Islet of Langerhans (tissue), 1 donor: ENCODE results near the gene ITIH3.
"Not testable (repeated sequence)": the region's sequence is repeated elsewhere in the genome, so short reads cannot be mapped to it uniquely, and the experiment has no call there.

Experiments used
- FAIRE-seq: peaks from one replicate; lab custom pipeline; 2011; peaks lifted over from hg19 to GRCh38; lab: Jason Lieb, UNC

Gene ITIH3, protein sequence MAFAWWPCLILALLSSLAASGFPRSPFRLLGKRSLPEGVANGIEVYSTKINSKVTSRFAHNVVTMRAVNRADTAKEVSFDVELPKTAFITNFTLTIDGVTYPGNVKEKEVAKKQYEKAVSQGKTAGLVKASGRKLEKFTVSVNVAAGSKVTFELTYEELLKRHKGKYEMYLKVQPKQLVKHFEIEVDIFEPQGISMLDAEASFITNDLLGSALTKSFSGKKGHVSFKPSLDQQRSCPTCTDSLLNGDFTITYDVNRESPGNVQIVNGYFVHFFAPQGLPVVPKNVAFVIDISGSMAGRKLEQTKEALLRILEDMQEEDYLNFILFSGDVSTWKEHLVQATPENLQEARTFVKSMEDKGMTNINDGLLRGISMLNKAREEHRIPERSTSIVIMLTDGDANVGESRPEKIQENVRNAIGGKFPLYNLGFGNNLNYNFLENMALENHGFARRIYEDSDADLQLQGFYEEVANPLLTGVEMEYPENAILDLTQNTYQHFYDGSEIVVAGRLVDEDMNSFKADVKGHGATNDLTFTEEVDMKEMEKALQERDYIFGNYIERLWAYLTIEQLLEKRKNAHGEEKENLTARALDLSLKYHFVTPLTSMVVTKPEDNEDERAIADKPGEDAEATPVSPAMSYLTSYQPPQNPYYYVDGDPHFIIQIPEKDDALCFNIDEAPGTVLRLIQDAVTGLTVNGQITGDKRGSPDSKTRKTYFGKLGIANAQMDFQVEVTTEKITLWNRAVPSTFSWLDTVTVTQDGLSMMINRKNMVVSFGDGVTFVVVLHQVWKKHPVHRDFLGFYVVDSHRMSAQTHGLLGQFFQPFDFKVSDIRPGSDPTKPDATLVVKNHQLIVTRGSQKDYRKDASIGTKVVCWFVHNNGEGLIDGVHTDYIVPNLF

DNA sequence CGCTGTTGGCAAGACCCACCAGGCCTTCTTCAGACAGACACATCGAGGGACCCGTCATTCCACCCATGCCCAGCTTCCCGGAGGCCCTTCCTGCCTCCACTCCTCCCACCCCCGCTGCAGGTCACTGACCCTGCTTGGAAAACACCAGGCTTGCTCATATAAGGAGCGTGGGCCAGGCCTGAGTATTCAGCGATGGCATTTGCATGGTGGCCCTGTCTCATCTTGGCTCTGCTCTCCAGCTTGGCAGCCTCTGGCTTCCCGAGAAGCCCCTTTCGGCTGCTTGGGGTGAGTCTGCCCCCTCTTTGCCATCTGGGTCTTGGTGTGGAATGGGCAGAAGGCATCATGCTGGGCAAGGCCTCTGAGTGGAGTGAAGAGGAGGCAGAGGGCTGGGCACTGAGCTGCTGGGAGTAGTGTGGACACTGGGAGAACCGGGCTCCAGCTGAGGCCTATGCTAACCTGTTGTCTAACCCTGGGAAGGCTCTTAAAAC lies at the start of gene ITIH3:
Gene ITIH3, plus strand, starts transcription at position 185 of the 488 bp plus-strand sequence. Its CDS starts 8 bp downstream, at position 193.
- no peak for FAIRE-seq

DNA sequence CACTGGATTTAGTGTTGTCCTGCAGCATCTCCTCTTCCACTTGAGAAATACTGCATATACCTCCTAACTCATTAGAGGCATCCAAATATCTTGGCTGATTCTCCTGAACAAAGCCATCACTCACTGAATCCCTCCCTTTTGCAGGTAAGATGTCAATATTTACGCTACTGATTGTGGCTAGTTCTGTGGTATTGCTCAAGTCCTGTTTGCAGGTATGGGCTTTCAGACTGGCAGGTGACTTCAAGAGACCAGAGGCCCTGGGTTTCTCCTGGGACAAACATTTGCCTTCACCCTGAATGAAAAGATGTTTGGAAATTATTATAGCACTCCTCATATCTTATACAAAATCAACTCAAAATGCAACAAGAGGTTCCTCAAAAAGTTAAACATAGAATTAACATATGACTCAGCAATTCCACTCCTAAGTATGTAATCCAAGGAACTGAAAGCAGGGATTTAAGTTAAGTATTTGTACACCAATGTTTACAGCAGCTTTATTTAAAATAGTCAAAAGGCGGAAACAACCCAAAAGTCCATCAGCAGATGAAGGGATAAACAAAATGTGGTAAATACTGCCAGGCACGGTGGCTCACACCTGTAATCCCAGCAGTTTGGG lies 42.4 kb upstream of the ITIH3 start:
- FAIRE-seq = no peak

DNA sequence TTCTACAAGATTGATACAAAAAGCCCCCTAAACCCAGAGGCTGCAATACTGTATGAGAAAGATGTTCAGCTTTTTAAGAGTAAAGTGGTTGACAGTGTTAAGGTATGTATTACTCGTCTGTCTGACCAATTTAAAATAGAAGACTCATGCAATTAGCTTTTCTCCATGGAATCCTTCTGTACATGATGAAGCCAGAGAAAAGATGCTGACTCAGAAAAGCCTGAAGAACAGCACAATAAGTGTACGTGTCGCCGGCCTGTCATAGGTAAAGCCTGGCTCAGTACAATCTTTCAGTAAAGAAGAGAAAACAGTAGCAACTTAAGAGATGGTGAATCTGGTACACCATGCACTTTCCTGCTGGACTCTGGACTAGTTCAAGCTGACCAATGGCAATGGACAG lies 40.2 kb upstream of the ITIH3 start:
- FAIRE-seq = no peak

DNA sequence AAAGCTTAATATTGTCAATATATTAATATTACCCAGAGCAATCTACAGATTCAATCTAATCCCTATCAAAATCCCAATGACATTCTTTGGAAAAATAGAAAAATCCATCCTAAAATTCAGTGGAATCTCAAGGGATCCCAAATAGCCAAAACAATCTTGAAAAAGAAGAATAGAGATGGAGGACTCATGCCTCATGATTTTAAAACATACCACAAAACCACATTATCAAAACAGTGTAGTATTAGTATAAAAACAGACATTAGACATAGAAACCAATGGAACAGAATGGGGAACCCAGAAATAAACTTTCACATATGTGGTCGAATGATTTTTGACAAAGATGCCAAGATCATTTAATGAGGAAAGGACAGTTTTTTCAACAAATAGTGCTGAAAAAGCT lies 38.5 kb upstream of the ITIH3 start:
- no peak for FAIRE-seq

DNA sequence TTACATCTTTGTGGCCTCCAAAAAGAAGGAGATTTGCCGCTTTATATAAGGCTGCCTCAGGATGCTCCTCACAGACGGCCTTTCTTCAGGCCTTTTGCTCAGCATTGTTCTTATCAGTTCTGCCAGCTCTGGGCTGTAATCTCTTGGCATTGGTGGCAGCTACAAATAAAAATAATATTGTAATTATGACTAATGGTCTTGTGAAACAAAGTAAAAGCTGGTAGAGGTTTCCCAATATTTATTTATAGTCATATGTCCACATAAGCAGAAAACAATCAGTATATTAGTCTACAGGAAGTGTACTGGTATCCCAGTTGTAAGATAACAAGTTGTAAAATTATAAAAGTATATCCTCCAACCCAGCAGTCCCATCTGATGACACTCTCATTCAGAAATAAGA lies 31.1 kb upstream of the ITIH3 start:
- no peak for FAIRE-seq

DNA sequence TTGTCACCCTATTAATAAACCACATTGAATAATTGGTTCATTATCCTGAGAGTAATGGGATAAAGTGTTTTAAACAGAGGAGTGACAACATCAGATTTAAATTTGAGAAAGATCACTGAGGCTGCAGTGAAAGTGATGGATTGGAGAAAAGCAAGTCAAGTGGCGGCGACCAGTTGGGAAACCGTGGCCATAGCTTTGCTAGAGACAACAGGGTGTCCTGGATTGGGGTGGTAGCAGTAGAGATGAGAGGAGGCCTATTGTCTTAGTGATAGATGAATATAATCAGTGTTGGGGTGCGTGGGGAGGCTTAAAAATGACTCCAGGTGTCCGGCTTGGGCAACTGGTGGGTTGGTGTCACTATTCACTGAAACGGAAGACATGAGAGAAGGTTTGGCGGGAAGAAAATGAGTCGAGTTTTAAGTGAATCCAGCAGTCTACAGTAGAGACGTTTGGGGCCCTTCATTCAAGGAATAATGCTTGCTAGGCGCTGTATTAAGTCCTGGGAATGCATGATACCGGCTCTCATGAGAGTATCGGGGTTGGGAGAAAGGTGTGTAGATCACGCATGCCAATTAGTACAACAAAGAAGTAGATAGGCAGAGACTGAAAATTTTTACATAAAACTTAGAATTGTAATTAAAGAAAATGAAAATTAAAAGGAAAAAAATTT lies 24.7 kb upstream of the ITIH3 start:
- FAIRE-seq = no peak

DNA sequence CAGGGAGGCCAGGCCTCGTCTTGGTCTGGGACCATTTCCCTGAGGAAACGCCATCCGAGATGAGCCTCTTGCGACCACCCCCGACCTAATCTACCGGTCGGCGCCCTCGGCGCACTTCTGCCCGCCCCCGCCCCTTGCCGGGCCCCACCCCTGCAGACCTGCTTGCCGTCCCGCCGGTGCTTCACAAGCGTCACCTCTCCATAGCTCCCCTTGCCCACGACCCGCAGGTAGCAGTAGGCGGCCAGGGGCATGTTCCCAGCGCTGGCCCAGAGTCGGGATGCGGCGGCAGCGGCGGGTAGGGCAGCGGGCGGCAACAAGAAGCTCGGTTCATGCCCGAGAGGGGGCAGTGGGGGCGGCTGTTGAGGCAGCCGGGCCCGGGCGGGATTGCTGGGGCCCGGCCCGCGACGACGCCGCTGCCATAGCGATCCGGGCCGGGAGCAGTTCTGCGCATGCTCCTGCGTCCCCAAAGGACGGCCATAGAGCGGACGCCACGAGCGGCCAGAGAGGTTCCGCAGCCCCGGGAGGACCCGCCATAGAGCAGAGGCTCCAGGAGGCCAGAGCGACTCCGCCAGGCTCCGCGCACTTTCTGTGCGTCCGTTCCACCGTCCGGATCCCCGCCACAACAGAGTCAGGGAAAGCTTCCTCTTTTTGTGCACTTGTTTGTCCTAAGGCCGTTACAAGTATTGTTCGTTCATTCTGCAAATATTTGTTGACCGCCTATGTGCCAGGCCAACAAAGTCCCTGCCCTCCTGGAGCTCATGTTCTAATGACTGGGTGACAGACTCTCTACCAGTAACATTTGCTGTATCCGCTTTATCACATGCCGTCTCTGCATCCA lies 23.9 kb upstream of the ITIH3 start, which contains the start of gene NEK4:
Gene NEK4, minus strand, starts transcription at position 445 of the 838 bp plus-strand sequence. Its CDS starts 194 bp downstream, at position 251.
- no peak for FAIRE-seq

DNA sequence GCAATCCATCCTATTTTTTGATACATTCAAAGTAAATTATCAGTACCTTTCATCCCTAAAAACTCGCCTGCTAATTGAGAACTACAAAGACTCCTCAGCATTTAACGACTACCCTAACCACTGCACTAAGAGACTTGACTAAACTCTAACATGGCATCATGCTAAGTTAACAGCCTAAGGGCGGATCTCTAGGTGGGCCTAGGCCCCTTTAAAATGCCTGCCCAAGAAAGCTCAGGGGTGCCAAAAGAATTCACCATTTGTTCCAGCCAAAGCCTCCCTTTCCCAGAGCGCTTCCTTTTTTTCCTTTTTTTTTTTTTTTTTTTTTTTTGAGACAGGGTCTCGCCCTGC lies 23.3 kb upstream of the ITIH3 start:
- FAIRE-seq = no peak

DNA sequence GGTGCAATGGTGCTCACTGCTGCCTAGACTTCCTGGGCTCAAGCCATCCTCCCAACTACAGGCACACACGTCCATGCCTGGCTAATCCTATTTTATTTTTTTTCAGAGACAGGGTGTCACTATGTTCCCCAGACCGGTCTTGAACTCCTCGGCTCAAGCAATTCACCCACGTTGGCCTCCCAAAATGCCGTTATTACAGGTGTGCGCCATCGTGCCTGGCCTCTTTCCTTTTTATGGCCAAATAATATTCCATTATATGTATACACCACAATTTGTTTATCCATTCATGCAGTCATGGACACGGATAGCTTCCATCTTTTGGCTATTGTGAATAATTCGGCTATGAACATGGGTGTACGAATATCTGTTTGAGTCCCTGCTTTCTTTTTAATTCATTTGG lies 22.9 kb upstream of the ITIH3 start:
- FAIRE-seq = no peak

DNA sequence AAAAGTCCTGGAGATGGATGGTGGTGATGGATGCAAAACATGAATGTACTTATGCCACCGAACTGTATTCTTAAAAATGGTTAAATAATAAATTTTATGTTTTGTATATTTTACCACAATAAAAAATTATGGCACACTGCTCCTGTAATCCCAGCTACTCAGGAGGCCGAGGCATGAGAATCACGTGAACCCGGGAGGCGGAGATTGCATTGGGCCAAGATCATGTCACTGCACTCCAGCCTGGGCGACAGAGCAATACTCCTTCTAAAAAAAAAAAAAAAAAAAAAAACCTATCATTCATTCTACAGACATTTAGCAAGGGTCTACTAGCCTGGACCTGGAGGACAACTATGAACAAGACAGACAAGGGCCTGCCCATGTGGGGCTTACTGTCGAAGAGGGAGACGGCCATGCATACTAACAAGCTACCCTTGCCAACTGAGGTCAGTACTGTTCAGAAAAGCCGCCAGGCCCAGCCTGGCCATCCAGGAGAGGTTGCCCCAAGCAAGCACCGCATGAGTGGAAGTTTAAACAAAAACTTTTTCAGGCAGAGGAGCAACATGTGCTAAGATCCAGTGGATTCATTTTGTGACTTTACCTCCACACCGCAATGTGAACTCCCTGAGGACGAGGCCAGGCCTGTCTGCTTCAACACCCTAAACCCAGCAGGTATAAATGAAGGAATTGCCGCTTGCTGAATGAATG lies 21.1 kb upstream of the ITIH3 start:
- FAIRE-seq = no peak

DNA sequence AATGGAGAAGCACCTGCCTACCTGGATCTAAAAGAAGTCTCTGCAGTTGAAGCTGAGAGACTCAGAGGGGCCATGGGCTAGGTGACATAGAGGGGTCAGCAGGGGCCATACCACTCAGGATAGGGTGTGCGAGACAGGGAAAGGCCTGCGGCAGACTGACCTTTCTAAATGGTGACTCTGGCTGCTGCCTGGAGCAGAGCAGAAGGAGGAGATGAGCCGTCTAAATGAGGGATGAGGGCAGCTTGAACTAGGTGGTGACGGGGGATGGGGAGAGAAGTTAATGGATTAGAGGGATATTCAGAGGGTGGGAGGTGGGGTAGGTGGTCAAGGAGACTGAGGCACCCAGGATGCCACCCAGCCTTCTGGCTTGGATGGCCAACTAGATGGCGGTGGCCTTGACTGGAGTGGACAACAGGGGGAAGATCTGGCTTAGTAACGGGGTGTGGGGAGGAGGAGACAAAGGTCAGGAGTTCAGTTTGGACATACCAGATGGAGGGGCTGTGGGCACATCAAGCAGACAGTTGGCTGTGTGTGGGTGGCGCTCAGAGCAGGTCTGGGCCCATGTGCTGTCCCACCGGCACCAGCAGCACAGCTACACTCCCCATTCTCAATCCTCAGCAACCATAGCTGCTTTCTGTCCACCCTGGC lies 20.4 kb upstream of the ITIH3 start:
- FAIRE-seq = no peak

DNA sequence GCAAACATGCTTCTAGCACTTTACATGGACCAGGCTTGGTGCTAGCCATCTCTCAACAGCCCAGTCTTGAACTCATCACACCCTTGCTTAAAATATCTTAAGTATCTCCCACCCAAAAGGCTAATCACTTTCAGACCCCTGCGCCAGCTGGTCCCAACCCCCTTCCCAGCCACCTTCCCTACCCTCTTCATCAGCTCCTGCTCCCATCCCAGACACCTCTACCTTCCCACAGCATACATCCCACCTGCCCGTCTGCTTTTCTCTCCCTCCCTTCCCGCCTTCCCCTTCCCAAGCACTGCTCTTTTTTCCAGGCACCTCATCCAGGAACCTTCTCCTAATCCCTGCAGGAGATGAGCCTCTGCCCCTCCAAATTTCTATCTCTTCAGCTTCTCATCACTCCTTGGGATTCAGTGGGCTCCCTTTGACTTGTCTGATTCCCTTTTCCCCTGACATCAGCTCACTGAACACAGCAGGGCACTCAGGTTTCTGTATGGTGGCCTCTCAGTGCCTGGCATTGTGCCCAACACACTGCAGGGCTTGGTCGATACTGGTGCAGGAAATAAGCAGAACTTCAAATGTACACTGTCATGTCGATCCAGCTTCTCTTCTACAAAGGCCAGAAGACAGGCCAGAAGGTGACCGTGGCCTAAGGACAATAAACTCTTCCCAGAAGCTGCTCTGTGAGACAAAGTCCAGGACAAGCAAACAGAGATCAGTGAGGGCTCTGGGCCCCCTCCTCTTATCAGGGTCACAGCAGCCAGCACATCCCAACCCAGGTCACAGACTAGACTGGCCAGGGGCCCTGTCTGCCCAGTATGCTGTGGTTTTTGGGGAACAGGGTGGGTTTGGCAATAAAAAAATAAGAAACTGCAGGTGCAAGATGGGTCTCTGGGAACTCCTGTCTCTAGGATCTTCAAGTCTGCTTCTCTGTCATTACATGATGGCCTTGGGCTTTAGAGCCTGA lies 19.4 kb upstream of the ITIH3 start:
- FAIRE-seq = no peak

DNA sequence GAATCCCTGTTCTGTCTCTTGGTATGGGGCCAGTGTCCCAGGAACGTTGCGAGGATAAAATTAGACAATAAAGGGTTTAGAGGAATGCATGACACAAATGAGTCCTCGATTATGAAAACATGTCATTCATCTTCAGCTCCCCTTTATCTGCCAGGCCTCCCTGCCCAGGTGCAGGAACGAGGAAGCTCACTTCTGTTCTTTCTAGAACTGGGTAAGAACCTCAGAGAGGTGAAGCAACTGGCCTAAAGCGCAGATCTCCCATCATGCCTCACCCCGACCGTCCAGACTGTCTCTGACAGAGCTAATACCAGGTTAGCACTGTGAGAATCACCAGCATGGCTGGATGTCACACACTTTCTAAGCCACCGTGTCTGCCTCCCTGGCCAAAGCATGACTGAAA lies 18.7 kb upstream of the ITIH3 start:
- no peak for FAIRE-seq

DNA sequence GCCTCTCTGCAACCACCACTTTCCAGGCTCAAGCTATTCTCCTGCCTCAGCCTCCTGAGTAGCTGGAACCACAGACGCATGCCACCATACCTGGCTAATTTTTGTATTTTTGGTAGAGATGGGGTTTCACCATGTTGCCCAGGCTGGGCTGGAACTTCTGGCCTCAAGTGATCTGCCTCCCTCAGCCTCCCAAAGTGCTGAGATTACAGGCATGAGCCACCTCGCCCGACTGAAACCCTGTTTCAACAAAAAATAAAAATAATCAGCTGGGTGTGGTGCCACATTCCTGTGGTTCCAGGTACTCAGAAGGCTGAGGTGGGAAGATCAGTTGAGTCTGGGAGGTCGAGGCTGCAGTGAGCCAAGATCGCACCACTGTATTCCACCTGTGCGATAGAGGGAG lies 18.1 kb upstream of the ITIH3 start:
- not testable (repeated sequence) for FAIRE-seq

DNA sequence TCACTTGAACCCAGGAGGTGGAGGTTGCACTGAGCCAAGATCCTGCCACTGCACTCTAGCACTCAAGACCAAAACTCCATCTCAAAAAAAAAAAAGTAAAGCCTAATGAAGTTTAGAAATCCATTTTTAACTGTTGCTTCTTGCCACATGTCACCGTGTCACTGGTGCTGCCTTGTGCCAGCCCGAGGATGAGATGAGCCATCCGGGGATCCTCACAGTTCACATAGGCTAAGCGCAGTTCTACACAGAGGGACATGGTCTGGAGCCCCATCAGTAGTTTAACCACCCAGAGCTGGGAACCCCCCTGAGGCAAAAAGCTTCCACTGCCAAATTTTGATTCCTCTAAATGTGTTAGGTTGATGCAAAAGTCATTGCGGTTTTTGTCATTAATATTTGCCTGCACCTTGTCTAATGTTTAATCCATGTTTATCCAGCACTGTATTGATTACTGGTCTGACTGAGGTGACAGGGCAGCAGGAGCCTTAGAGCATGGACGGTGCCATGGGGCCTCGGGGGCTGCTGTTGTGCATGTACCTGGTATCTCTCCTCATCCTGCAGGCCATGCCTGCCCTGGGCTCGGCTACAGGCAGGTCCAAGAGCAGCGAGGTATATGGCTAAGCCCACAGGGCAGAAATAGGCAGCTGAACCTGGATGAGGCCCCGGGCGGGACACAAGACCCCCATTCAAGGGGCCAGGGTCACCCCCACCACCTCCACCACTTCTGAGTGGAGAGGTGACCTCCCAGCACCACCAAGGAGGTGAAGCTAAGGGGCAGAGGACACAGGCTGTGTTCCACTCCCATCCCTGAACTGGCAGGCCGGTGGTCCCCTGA lies 17.3 kb upstream of the ITIH3 start, which contains the start of gene ITIH1:
Gene ITIH1, plus strand, starts transcription at position 473 of the 832 bp plus-strand sequence. Its CDS starts 17 bp downstream, at position 490.
- FAIRE-seq = no peak

DNA sequence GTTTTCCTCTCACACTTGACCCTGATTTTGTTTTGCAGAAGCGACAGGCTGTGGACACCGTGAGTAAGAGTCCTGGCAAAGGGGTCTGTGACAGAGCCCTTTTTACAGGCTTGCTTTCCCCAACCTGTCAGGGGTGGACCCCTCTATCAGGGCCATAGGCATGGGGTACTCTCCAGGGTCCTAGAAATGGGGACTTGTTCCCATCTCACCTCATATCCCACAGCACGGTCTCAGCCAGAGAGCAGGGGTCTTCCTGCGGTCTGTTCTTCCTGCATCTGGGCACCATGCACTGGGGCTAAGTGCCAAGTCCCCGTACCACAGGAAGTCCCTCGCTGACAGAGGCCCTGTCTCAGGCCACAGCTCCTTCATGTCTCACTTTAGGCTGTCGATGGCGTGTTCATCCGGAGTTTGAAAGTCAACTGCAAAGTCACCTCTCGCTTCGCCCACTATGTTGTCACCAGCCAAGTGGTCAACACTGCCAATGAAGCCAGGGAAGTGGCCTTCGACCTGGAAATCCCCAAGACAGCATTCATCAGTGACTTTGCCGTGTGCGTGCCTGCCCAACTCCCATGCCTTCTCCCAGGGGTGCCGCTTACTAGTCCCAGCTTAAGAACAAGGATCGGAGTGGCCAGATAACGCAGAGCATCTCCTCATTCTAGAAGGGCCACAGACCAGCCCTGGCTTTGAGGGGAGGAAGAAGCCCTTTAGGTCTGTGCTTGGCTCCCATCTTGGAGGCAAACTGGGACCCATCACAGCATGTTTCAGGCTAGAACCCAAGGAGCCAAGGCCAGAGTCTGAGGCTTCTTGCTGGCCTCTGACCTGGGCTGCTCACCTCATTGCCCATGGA lies 16.4 kb upstream of the ITIH3 start:
- FAIRE-seq = no peak
